Midbrain (tissue), 1 donor: ENCODE data around the gene SFMBT2.
"Not testable (repeated sequence)": the region's sequence is repeated elsewhere in the genome, so short reads cannot be mapped to it uniquely, and the experiment has no call there.

Experiments used
- DNase-seq: peaks from one replicate; lab custom pipeline; 2025; lab: John Stamatoyannopoulos, UW

The SFMBT2 gene

GRCh38 chr10:7401156-7401555 is 9.7 kb downstream of the SFMBT2 start:
- DNase-seq = no peak

- DNase-seq = no peak
These were observed 10.6 kb downstream of the SFMBT2 start for GRCh38 chr10:7400068-7400715.

DNA sequence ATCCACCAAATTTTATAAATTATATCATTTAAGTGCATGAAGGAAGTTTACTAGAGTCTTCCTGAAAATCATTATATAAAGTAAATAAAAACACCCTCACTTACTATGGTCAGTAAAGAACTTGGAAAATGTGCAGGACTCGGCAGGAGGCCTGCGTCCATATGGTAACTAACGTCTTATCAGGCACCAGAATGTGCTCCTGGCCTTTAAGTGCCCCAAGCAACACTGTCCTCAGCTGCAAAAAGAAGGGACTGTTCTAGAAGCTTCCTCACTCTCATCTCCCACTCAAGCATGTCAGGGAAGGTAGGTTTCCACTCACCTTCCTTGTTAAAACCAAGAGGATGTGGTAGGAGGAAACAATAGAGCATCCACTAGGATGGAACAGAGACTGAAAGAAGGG is 11.3 kb downstream of the SFMBT2 start:
- no peak for DNase-seq

DNA sequence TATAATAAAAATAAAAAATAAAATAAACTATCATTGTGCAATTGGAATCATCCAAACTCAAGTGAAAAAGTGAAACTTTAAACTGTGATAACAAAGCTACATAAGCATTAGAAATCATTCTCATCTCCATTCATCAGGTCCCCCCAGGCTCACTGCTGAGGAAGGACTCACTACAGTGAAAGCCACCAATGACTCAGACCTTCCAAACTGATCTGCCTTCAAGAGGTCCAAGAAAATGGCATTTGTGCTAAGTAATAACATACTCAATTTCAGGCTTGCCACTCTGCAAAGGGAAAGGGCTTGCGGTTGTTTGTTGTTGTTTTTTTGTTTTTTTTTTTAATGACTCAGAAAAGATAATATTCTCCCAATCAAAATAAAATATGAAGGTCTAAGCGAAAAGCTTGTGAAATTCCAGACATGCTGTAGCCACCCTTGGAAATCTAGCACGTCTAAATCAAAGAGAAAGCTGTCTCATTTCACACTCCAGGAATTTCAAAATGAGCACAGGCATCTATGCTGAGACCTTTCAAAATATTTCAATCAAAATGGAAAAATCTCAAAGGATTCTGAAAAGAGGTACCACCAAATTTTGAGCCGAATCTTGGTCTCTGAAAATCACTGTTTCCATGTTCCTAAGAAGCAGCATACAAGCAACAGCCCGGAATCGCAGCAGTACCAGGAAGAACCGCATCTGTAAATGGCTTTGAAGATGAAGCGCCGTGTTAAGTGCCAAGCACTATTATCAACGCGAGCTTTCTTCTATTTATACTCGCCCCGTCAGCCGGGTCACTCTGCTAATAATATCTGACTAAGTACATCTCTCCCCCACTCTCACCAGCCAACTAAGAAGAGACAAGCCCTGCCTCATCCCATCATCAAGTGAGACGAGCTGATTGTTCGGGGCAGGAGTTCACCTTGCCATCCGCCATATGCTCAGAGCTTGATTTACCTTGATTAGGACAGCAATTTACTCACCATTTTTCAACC is 13.5 kb downstream of the SFMBT2 start:
- peak; percentile 21 for DNase-seq

DNA sequence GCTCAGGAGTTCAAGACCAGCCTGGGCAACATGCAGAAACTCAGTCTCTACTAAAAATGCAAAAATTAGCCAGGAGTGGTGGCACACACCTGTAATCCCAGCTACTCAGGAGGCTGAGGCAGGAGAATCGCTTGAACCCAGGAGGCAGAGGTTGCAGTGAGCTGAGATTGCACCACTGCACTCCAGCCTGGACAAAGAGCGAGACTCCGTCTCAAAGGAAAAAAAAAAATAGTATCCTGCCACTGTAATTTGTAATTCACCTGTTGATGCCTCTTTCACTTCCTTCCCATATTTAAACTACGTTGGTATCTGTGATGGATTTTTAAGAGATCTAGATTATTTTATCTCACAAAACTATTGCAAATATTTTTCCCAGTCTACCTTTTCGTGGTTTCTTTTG is 18.5 kb downstream of the SFMBT2 start:
- not testable (repeated sequence) for DNase-seq

DNA sequence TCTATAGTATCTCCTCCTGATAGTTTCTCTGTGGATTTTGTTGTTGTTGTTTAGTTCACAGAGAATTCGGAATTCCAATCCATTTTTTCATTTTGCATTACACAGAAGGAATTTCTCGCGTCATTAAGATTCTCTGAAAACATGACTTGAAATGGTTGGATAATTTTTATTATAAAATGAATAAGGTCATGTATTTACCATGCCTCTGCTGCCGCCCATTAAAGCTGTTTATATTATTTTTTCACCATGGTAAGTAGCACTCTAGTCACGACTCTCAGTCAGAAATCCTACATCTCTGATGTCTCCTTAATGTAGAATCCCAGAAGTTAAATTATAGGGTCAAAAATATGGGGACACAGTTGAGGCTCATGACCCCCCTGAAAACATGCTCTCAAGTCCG is 19.1 kb downstream of the SFMBT2 start:
- DNase-seq = no peak

DNA sequence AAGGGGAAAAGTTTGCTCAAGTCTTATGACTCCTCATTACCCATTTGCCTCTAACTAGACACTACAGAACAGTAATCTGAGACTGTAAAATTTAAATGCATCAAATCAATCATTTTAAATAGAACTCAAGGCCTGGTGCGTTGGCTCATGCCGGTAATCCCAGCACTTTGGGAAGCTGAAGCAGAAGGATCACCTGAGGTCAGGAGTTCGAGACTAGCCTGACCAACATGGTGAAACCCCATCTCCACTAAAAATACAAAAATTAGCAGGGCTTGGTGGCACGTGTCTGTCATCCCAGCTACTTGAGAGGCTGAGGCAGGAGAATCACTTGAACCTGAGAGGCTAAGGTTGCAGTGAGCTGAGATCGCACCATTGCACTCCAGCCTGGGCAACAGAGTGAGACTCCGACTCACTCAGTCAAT is 20.1 kb downstream of the SFMBT2 start:
- not testable (repeated sequence) for DNase-seq

DNA sequence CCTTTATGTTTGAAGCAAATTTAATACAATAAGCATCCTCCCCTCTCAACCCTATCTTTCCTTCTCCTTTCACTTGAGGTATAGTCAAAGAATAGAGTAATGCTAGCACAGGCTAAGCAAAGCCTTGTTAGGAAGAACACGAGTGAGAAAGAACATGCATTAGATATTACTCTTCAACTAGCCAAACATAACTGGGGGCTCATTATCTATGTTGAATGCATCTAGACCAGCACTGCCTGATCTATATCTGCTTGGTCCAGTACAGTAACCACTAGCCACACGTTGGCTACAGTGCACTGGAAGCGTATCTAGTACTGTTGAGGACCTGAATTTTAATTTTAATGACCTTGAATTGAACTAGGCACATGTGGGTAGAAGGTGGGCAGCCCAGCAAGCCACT is 21.0 kb downstream of the SFMBT2 start:
- DNase-seq = no peak

DNA sequence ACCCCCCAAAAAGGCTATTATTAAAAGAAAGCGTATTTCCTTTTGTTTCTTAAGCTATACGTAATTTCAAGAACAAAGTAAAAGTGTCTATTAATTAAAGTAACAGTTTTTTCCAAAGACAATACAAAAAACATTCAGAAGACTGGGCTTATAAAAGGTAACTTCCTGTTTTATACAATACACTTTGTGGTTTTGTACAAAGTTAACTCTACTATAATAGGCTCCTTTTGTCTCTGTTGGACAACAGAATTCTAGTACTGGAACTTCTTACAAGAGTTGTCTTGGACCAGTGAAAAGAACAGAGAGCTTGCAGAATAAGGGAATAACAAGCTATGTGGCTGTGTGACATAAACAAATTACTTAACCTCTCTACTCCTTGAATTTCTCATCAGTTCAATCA is 21.5 kb downstream of the SFMBT2 start:
- DNase-seq = no peak

GRCh38 chr10:7388602-7389001 is 22.2 kb downstream of the SFMBT2 start:
- DNase-seq = no peak

DNA sequence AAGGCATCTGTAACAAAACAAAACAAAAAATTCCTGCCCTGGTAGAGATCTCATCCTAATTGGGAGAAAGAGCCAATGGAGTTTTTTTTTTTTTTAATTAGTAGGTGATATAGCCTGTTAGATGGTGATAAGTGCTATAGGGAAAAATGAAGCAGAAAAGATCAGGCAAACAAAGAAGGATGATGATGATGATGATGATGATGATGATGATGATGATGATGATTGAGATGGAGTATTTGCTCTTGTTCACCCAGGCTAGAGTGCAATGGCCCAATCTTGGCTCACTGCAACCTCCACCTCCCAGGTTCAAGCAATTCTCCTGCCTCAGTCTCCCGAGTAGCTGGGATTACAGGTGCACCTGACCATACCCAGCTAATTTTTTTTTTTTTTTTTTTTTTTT is 22.7 kb downstream of the SFMBT2 start:
- not testable (repeated sequence) for DNase-seq

DNA sequence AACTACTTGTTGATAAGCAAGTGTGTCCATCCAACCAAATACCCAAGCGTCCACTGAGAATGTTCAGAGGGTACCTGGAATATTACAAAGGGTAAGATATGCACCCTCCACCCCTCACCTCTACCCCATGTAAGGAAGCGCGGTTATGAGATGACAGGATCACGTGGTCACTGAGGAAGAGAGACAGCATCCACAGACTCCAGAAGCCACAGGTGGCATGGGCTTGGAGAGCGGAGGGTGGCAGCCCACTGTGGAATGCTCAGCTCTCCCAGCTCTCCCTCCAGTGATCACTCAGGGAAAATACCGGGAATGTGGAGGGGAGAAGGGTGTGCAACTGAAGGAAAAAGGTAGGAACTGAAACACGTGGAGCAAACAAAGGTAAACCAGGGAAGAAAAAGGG is 25.7 kb downstream of the SFMBT2 start:
- no peak for DNase-seq

DNA sequence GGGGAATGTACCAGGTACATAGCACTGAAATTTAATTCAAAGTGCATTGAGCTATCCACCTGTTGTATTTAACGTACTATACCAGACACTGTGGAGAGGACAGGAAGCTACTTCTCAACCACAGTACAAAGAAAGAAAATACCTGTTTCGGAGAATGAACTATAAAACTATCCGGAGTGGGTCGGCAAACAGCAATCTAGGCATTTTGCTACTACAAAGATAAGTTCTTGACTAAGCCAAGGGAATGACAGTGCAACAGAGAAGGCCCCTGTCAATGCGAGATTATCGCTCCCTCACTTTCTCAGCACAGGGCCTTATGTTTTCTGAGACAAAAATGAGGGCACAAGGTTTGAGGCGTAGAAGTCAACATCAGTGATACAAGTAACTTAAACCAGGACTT is 27.4 kb downstream of the SFMBT2 start:
- DNase-seq = no peak

DNA sequence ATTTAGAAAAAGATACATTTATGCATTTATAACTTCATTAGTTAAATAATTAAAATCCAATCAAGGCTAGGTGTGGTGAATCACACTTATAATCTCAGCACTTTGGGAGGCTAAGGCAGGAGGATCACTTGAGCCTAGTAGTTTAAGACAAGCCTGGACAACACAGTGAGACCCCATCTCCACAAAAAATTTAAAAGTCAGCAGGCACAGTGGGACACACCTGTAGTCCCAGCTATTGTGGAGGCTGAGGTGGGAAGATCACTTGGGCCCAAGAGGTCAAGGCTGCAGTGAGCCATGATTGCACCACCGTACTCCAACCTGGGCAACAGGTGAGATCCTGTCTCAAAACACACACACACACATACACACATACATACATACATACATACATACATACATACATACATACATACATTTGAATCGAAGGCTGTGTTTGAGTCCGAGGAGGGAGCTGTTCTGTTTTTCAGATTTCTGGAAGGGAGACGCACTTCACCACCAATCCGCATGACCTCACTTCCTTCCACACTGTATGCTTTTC is 30.1 kb downstream of the SFMBT2 start:
- no peak for DNase-seq

- no peak for DNase-seq
These were observed 32.0 kb downstream of the SFMBT2 start for GRCh38 chr10:7378602-7379403.

DNA sequence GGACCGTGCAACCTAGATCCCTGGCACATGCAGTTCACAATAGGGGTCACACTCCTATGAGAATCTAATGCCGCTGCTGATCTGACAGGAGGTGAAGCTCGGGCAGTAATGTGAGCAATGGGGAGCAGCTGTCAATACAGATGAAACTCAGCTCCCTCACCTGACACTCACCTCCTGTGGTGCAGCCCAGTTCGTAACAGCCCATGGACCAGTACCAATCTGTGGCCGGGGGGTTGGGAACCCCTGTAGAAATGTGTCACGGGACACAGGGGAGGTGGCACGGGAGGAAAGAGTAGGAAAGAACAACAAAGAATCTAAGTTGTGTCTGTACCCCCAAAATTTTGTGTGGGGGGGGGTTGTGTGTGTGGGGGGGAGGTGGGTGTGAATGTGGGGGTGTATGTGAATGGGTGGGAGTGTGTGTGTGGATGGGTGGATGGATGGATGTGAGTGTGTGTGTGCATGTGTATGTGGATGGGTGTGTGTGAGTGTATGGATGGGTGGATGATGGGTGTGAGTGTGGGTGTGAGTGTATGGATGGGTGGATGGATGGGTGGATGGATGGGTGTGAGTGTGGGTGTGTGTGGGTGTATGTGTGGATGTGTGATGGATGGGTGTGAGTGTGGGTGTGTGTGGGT is 33.1 kb downstream of the SFMBT2 start:
- DNase-seq = no peak

GRCh38 chr10:7374795-7375194 is 36.0 kb downstream of the SFMBT2 start:
- DNase-seq = no peak

- DNase-seq = no peak
These were observed 37.8 kb downstream of the SFMBT2 start for GRCh38 chr10:7373039-7373438.

DNA sequence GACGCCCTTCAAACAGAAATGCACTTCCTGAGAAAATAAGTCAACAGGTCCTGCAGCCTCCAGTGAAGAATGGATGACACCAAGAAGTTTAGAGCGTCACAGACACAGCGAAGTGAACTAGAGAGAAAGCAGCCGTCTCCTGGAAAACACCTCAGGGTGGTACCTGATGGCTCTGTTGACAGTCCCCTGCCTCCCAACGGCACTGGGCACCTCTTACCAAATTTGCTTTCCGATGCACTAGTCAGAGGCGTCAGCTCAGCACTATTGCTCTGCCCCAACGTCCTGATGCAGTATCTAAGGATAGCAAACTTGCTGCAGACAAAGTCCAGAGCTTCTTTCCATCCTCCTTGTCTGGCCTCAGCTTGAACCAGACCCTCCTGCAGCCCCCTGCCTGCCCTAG is 38.3 kb downstream of the SFMBT2 start:
- DNase-seq = no peak

DNA sequence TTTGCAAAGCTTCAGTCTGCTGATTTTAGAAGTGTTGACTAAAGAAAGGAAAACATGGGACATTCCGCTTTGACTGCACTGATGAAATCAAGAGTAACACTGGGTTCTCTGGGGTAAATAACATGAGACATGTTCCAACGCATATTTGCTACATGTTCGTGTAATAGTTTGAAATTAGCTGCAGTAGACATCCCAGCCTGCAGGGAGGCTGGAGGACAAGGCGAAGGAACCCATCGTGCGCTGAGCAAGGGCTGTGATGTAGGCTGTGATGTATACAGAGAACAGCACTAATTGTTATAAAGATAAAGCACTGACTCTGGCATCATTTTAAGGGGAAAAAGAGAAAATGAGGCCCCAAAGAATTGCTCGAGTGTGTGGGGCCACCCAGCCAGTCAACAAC is 40.3 kb downstream of the SFMBT2 start:
- no peak for DNase-seq

DNA sequence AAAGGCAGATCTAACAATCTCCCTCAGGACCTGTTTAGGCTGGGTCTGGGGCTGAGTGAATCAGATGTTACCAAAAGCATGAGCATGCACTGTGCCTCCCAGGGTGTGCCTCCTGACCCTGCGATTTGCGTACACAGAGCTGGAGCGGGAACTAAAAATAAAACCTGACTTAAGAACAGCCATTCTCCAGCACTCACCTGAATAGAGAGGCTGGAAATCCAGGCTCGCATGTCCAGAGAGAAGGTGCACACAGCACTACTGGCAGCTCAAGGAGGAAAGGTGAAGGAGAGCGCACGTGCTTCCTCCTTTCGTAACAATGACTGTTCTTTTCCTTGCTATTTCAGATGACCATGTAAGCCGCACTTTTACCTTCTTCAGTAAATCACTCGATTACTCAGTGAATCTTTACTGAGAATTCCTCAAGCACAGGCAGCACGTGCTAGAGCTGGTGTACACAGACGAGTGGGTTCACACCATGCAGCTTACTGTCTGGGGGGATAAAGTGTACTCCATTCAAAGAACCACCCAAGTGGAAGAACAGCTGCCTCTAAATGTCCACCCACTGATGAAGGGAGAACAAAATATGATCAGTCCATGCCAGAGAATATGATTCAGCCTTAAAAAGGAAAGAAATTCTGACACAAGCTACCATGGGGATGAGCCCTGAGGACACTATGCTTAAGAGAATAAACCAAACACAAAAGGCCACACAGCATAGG is 45.6 kb downstream of the SFMBT2 start:
- DNase-seq = no peak
